Activated effector memory CD4-positive, alpha-beta T cell treated with Interleukin-2 at 50 U/mL for 16 hours (primary cell): ENCODE data around the gene LRRC49.
"Not testable (repeated sequence)": the region's sequence is repeated elsewhere in the genome, so short reads cannot be mapped to it uniquely, and the experiment has no call there.

ENCODE experiments used
- DNase-seq: peaks from one replicate; pipeline ENCODE4 v3.0.0-alpha.2; 2020

The LRRC49 gene

DNA sequence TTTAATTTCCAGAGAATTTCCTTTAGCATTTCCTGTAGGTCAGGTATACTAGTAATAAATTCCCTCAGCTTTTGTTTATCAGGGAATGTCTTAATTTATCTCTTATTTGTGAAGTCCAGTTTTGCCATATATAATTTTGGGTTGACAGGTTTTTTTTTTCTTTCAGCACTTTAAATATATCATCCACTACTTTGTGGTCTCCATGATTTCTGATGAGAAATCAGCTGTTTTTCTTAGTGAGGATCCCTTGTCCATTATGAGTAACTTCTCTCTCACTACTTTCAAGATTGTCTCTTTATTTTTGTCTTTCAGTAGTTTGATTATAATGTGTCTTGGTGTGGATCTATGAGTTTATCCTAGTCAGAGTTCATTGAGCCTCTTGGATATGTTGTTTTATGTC is 105.7 kb downstream of the LRRC49 start:
- DNase-seq: no peak

- no peak for DNase-seq
Observed at GRCh38 chr15:71002316-71002715, 109.7 kb downstream of the LRRC49 start.

DNA sequence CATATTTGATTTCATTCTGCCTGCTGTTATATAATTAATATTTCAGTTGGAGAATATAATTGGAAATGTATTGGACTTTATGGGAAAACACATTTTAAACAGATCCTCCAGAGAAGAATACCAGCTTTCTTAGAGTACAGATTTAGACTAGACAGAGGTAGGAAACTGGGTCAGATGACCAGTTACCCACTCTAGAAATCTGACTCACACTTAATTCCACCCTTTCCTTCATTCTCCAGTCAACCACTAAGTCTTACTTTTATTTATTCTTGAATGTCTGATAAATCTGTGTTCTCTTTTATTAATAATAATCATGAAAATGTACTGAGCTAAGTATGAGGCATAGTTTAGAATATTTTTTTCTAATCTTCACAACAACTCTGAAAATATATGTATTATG is 110.7 kb downstream of the LRRC49 start:
- no peak for DNase-seq

DNA sequence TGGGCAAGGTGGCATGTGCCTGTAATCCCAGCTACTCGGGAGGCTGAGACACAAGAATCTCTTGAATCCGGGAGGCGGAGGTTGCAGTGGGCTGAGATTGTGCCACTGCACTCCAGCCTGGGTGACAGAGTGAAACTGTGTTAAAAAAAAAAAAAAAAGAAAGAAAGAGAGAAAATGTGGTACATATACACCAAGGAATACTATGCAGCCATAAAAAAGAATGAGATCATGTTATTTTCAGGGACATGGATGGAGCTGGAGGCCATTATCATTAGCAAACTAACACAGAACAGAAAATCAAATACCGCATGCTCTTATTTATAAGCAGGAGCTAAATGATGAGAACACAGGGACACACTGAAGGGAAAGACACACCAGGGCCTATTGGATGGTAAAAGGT is 111.9 kb downstream of the LRRC49 start:
- DNase-seq: not testable (repeated sequence)

GRCh38 chr15:71005895-71006294 is 113.3 kb downstream of the LRRC49 start:
- no peak for DNase-seq

- no peak for DNase-seq
Observed at GRCh38 chr15:71008250-71008870, 115.7 kb downstream of the LRRC49 start.

- no peak for DNase-seq
Observed at GRCh38 chr15:71010472-71010871, 117.8 kb downstream of the LRRC49 start.

GRCh38 chr15:71010997-71011396 is 118.4 kb downstream of the LRRC49 start:
- no peak for DNase-seq

GRCh38 chr15:71011503-71012155 is 119.0 kb downstream of the LRRC49 start:
- DNase-seq: no peak

DNA sequence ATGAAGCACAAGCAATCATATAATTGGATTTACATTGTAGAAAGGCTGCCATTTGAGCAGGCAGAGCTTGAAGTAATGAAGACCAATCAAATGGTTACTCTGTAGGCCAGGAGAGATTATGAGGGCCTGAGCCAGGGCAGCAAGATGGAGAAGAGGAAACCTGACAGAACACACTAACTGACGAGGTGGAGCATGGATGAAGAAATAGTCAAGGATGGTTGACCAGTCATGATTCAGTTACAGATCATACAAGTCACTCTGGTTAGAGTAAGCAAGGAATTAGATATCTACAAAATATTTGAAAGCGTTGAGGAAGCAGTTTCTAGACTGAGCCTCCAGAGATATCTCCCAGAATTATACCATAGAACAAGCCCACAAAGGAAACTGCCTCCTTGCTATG is 120.8 kb downstream of the LRRC49 start:
- DNase-seq: no peak

DNA sequence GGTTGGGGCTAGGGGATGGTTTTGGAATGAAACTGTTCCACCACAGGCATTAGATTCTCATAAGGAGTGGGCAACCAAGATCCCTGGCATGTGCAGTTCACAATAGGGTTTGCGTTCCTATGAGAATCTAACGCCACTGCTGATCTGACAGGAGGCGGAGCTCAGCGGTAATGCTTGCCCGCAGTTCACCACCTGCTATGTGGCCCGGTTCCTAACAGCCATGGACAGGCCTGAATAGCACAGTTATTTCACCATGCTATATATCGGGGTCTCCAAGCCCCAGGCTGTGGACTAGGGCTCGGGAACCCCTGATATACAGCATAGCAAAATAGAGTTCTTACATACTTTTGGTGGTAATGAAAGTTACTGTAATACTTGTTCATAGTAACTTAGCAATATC is 122.7 kb downstream of the LRRC49 start:
- DNase-seq: no peak

- not testable (repeated sequence) for DNase-seq
Observed at GRCh38 chr15:71031232-71031631, 138.6 kb downstream of the LRRC49 start.

DNA sequence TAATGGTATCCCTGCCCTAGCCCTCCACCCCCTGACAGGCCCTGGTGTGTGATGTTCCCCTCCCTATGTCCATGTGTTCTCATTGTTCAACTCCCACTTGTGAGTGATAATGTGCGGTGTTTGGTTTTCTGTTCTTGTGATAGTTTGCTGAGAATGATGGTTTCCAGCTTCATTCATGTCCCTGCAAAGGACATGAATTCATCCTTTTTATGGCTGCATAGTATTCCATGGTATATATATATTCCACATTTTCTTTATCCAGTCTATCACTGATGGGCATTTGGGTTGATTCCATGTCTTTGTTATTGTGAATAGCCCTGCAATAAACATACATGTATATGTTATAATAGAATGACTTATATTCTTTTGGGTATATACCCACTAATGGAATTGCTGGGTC is 142.9 kb downstream of the LRRC49 start:
- DNase-seq: not testable (repeated sequence)

DNA sequence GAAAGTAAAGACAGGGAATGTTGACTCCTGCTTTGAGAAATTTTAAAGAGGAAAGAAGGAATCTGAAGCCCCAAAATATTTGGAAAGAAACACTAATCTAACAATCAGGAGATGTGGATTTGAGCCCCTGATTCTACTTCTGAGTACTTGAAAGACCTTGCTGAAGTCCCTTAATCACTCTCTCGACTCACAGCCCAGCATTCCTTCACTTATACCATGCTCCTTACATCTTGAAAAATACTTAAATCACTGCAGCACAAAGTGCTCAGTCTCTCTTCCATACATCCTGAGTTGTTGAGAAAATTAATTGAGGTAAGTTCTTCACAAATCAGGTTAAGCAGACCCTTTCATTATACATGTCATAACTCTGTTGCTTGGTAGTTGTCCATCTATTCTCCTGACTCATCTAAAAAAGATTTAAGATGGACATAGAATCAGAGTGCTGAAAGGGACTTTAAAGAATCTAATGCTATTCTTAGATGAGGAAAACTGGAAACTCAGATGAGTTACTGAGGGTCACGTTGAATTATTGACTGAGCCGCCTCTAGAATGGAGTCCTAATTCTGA is 149.8 kb downstream of the LRRC49 start:
- DNase-seq: no peak

- DNase-seq: no peak
Observed at GRCh38 chr15:71043373-71043772, 150.7 kb downstream of the LRRC49 start.

DNA sequence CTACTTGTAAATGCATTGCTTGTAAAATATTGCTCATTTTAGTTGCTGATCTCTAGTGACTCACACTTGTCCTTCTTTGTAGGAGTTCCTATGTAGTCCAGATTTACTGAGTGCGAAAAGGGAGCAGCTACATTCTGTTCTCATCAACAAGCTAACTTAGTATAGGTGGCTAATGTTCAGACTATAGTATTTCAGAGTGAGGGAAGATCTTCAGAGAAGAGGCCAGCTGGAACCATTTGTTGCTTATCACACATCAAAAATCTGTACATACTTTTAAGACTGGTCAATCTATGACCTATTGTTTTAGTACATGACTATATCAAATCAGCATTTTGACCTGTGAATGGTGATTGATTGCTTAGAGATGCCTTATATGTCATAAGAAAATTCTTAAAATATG is 151.4 kb downstream of the LRRC49 start:
- DNase-seq: no peak

DNA sequence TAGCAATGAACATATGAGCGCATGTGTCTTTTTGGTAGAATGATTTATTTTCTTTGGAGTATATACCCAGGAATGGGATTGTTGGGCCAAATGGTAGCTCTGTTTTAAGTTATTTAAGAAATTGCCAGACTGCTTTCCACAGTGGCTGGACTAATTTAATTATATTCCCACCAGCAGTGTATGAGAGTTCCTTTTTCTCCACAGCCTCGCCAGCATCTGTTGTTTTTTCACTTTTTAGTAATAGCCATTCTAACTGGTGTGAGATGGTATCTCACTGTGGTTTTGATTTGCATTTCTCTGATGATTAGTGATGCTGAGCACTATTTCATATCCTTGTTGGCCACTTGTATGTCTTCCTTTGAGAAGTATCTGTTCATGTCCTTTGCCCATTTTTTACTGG is 153.5 kb downstream of the LRRC49 start:
- DNase-seq: not testable (repeated sequence)

GRCh38 chr15:71048913-71049675 is 156.5 kb downstream of the LRRC49 start:
- no peak for DNase-seq

DNA sequence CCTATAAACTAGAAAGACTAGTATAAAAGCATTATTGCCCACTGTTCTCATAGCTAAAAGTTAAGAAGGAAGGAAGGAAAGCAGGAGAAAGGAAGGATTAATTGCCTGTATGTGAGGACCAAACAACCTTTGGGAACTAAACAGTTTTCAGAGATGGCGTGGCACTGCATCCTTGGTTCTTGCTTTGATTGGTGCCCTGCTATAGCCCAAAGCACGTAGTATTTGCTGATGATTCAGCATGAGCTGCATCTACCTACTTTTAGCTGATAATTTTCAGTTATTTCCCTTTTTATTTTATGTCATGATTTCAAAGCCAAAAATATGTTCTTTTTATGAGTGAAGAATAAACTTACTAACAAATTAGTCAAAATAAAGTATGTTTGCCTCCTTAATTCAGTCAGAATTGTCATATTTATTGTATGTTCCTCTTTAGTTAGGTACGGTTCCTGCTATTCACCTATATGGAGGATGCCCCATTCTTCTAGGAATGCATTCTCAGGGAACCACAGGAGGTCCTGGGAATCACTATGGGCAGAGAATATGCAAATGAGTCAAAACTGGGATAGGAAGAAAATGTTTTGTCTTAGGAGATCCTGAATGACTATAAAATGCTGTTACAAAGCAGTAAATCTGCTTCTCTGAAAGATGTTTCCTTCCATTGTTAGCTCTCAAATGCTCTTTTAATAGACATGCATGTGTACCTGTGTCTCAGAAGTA is 157.2 kb downstream of the LRRC49 start:
- DNase-seq: no peak

DNA sequence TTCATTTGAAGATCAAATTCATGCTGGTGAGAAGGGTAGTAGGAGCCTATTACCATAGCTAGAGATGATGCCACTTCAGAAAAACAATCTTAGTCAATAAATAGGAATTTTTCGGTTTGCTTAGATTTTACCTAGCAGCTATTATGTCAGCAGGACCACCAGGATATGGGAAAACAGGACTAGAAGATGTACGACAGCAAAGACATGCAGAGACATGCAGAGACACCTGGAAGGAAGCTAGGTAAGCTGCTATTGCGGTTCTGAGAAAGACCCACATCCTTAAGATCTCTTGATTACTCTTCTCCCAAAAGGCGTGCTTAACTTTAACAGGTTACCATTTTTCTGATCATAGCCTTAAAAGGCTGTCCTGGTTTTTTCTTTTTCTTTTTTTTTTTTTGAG is 157.8 kb downstream of the LRRC49 start:
- no peak for DNase-seq

DNA sequence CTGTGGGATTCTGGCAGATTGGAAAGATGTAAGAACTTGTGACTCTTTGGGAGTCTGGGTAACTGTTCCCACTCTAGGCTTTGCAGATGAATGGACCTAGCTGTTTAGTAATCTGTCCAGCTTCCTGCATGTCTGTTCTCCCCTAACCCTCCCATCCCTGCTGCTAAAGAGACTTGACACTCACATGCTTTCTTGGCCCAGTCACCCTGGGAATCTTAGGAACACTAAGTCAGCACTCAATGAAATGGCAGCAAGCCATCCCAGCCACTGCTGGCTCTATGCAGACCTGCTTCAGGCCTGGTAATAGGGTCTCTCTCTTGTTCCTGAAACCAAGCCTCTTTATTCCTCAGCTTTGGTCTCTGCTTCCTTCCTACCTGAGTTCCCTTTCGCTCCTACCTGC is 158.9 kb downstream of the LRRC49 start:
- DNase-seq: no peak

DNA sequence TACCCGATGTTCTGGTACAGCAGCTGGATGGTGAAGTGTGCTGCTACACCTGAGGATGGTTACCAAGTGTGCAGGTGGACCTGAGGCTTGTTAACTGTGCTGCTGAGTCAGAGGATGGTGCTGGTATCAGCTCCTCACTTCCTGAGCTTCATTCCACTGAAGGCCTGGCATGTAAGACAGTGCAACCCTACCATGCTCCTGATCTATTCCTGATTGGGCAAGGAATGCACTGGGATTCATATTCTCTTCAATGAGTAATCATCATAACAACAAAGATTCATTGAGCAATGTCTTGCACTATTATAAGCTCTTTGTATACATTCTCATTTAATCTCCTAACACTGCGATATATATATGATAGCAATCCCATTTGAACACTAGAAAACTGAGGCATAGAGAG is 159.7 kb downstream of the LRRC49 start:
- DNase-seq: no peak

DNA sequence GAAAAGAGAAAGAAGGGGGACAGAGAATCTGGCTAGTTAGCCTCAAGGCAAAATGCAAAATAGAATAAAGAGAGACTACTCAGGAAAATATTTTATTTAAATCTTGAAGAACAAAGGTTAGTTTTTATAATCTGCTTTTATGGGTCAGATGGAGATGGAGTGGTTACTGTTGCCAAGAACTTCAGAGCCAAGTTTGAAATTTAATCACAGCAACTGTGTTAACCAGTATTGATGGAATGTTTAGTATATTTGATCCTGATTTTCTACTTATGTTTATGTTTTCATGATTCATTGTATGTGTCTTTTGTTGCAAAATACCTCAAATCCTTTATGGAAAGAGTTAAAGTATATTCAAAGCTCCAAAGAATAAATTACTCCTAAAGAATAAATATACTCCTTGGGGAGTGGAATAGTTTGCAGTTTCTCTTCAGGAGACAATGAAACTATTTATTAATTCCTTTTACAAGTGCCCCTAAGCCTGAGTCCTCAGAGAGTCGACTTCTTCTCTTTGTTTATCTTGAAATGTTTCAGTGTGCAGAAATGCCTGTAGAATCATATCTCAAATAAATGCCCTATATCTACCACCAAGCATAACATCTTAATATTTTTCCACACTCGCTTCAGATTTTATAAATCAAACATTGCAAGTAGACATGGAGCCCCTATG is 161.8 kb downstream of the LRRC49 start:
- no peak for DNase-seq
